B cell (primary cell): ENCODE results near the gene MARF1.

Experiments
- EZH2 ChIP-seq: IDR thresholded peaks from 2 replicates; pipeline ENCODE4 v1.6.1; 2012; ENCODE audit warnings: borderline replicate concordance, low read depth, mild to moderate bottlenecking, moderate library complexity, low read length; ENCODE audit not compliant: insufficient read depth, poor library complexity, severe bottlenecking
- TF ChIP-seq, protein P1 (sequence below): fragments of 200-600 bp; IDR thresholded peaks from one replicate; pipeline ENCODE4 v1.8.0; 2022; ENCODE audit warnings: antibody characterized with exemption, mild to moderate bottlenecking

DNA sequence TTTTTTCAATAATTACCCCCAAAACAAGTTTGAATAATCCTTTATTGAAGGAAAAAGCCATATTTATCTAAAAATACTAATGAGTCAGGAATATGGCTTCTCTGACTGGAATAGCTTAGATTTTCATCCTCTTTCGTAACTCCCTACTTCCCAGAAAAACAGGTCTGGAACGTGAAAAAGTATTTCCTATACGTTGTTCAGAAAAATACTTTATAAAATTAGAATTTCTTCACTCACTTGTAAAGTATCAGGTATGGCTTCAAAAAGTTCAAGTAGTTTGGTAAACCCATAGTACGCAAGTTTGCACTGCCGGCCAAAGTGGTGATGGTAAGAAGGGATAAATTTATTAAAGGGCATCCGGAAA lies 33.7 kb downstream of the MARF1 start:
- TF ChIP-seq, protein P1, sequence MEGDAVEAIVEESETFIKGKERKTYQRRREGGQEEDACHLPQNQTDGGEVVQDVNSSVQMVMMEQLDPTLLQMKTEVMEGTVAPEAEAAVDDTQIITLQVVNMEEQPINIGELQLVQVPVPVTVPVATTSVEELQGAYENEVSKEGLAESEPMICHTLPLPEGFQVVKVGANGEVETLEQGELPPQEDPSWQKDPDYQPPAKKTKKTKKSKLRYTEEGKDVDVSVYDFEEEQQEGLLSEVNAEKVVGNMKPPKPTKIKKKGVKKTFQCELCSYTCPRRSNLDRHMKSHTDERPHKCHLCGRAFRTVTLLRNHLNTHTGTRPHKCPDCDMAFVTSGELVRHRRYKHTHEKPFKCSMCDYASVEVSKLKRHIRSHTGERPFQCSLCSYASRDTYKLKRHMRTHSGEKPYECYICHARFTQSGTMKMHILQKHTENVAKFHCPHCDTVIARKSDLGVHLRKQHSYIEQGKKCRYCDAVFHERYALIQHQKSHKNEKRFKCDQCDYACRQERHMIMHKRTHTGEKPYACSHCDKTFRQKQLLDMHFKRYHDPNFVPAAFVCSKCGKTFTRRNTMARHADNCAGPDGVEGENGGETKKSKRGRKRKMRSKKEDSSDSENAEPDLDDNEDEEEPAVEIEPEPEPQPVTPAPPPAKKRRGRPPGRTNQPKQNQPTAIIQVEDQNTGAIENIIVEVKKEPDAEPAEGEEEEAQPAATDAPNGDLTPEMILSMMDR: no peak
- TF ChIP-seq EZH2: no peak
